Epidermal melanocyte (primary cell): ENCODE measurements around the gene GNA12.
"Not testable (repeated sequence)": the region's sequence is repeated elsewhere in the genome, so short reads cannot be mapped to it uniquely, and the experiment has no call there.

Source experiments
- DNase-seq: peaks from one replicate; pipeline ENCODE4 v3.0.0; 2011; ENCODE audit warnings: low spot score; ENCODE audit not compliant: insufficient read length

Gene GNA12

DNA sequence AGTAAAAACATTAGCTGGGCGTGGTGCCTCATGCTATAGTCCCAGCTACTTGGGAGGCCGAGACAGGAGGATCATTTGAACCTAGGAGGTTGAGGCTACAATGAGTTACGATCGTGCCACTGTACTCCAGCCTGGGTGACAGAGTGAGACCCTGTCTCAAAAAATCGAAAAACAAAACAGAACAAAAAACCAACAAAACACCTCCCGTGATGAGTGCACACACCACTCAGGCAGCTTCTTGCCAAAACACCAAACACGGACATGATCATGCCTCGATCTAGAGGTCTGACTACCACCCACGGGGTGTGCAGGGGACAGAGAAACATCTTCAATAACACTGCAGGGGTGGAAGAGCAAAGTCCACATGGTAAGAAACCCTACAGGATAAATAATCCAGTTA, 111.7 kb downstream of the GNA12 start:
- no peak for DNase-seq

DNA sequence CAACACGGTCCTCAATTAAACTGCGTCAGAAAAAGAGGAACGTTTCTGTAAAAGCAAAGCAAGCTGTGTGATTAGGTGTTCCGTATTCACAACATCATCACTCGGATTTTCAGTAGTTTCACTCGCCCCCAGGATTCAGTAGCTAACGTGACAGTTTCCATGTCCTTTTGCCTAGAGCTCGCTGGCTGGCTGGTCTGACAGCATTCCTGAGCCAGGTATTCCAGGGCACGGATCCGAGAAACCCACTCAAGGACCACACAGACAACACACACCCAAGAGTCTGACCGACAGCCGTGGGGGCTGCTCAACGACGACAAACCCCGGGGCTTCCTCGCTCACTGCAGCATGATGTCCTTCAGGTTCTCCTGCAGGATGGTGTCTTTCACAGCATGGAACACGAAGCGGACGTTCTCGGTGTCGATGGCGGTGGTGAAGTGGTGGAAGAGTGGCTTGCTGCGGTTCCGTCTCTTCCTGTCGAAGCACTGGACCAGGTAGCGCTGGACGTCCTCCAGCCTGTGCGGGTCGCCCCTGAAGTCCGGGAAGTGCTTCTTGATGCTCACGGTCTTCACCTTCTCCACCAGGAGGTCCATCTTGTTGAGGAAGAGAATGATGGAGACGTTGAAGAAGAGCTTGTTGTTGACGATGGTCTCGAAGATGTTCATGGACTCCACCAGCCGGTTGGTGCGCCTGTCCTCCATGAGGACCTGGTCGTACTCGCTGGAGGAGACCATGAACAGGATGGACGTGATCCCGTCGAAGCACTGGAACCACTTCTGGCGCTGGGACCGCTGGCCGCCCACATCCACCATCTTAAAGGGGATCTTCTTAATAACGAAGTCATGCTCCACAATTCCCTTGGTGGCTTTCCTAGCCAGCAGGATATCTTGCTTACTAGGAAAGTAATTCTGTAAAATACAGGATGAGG, 113.0 kb downstream of the GNA12 start:
- no peak for DNase-seq

DNA sequence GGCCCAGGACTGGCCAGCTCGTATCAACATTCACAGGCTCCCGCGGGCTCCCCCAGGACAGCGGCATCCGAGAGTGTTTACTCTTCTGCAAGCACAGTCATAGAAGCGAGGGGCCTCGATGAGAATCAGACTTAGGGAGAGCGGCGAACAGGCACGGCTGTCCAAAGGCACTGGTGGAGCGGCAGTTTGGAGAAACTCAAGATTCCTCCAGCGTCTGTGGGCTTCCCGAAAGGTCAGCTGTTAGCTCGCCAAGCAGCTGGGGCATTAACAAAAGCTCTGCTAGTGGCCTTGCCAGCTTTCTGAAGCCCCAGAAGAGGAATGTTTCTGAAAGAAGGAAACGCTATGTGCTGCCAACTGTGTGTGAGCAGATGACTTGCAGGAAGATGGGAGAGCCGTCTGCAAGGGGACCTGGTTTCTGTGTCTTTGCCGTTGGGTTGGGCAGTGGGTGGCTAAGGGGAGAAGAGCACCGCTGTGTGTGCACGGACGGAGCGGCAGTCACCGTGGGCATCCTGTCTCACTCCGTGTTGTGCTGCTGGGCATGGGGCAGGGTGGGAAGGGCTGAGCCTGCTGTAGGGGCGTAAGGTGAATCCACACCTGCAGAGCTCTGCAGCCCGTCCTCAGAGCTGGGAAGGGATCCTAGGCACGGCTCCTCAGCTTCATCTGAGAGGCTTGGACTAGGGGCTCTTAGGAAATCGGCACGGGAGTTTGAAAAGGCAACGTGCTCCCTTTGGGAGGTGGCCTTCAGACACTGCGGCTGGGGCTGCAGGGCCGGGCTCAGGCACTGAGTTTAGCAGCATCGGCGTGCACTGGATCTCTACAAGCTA, 114.0 kb downstream of the GNA12 start:
- no peak for DNase-seq

DNA sequence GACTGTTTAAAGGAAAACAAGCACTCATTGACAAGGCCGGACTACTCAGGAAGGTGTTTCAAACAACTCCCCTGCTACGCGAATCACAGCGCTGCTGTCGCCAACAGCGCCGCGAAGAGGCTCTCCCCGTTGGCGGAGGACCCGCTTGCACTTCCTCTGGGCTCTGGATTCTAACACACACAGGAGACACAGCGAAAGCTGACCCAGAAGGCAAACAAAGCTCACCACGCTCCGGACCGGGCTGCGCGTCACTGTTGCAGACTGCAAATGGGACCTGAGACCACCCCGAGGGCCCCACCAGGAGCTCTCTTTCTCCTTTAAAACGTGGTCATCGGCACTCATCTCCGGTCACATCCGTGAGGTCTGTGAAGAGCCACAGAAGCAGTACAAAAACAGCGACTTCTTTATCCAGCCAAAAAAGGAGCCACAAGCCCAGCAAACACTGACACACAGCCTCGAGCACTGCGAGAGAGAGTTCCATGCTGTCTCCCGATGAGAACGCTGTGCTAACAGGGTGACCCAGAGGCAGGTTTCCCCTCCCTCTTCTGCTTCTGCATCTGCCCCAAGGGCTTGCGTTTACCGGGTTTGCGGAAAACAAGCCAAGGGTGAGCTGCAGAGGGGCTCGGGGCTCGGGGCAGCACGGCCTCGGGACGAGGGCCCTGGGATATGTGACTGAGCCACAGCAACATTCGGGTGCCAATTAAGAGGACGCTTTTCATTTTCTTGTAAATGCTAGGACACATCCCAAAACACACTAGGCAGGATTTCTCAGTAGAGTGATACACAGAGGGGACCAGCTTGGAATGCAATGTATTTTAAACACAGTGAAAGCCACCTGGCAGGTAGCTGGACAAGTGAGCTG, 114.8 kb downstream of the GNA12 start:
- DNase-seq: no peak

DNA sequence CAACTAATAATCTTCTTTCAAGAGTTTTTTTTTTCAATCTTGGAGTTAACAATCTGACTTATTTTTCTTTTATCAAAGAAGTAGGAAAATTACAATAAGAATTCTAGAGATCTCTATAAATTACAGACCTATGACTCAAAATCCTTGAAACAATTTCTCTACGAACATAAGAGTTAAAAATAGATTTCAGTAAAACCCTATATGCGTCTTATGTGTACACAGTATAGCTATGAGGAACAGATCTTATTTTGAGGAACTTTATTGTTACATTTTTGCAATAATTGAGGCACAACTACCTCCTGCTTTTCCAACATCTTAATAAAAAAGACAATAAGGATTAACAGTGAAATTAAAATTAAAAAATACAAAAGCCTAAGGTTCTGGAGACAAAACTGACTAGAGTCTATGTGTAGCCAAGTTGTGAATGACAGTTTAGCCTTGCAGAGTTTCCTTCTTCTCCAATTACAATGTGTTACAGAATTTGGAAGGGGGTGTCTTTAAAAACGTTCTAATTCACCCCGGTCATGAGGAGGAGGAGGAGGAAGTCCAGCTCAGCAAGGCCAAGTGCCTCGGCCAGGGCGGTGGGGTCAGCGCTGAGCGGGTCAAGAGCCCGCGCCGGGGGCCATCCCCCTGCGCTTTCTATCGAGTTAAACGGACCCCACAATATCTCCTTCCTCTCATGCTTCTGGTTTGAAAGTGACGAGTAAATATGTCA, 115.6 kb downstream of the GNA12 start:
- no peak for DNase-seq

DNA sequence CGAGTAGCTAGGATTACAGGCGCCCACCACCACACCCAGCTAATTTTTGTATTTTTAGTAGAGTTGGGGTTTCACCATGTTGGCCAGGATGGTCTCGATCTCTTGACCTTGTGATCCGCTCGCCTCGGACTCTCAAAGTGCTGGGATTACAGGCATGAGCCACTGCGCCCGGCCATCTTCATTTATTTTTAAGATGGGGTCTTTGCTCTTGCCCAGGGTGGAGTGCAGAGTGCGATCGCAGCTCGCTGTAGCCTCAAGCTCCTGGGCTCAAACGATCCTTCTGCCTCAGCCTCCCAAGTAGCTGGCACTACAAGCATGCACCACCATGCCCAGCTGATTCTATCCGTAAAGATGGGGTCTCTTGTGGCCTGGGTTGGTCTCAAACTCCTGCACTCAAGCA, 116.9 kb downstream of the GNA12 start:
- not testable (repeated sequence) for DNase-seq

DNA sequence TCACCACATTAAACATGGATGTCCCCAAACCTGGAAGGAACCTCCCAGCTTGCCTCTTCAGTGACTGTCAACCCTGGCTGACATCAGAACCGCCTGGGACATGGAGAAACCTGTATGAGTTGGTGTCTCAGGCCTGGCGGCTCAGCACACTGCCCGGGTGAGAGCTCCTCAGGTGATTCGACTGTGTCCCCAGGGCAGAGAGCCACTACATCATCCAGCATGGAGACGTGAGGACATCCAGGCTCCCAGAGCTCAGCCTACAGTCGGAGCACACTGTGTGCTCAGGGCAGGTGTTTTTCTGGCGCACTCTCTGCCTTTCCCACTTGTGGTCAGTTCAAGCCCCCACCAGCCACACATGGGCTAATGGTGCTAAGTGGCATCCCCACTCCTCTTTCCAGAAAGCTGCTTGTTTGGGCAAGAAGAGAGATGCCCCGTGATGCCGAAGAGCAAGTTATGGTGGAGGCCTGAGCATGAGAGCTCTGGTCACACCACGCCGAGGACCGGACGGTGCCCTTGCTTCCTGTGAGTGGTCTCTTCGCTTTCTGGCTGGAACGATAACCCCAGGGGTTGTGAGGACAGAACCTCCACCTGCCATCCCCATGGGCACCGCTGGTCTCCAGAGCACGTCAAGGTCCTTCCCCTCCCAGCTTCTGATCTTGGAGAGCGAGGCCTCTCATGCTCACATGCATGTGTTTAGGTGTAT, 117.6 kb downstream of the GNA12 start:
- no peak for DNase-seq

DNA sequence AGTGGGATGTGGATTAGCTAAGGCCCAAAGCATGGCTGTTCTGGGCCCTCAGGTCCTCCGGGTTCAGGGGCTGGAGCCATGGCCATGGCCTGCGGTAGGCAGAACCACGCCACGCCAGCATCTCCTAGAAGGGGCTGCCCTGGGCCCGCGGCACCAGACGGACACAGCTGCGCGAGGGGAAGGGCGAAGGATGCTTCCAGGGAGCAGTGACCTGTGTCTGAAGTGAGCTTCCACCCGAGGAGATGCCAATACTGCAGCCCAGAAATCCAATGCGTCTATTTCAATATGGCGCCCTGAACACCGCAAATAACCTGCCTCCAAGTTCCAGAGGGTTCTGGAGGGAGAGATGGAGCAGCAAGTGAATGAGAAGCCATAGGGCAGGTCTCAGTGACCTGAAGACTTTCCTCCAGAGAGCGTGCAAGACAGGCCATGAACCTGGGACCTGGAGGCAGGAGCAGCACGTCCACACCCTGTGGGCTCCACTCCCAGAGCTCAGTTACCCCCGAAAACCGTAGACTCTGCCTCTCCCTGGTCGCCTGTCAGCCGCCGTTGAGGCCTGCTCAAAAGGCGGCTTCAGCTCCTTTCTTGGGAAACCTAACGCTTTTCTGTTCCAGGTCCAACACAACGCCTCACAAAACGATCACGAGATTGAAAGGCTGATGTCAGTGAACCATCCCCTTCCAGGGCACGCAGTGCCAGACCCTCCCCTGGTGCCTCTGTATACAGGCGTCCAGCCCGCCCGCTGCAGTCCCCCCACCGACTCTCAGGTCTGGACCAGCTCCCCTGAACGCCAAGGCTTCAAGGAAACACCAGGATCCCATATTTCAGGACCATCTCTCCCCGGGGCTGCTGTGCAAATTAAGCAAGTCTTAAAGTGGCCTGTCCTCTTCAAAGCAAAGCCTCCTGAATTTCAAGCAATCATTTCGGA, 118.7 kb downstream of the GNA12 start:
- no peak for DNase-seq

DNA sequence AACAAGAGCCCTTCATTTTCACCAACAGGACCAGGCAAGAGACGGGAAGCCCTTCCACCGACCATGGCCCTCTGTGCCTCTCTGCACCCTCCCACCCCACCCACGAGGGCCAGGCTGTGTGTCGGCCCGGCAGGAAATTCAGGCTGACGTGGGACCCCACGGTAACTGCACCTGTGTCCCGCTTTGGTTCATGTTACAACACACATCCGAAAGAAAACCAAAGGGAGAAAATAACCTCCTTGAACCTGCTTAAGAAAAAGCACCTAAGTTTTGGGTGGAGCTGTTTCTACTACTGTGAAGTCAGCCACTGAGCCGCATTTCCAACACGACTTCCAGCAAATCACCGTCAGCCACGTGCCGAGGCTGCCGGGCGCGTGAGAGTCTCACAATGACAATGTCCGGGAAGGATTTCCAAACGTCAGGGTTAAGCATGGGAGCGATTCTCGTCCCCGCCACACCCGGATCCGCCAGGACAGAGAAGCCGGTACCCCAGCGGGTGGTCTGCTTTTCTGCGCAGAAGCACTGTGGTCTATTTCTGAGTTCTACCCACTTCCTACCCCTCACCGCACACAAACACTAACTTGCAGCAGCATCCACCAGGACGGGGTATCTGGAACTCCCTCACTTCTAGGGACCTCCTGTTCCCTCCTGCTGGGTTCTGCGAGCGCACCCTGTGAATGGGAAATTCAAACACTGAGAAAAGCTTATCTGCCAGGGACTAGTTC, 119.5 kb downstream of the GNA12 start:
- no peak for DNase-seq

DNA sequence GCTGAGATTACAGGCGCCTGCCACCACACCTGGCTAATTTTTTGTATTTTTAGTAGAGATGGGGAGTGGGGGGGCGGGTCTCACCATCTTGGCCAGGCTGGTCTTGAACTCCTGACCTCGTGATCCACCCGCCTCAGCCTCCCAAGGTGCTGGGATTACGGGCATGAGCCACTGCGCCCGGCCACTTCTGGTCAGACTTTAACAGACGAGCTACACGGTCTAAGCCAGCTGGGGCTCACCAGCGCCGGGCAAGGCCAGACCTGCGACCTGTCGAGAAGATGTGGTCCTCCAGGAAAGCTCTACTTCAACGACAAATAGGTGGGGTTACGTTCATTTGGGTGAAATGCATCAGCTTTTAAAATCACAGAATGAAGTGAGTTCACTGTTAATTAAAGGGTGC, 120.1 kb downstream of the GNA12 start:
- DNase-seq: not testable (repeated sequence)

DNA sequence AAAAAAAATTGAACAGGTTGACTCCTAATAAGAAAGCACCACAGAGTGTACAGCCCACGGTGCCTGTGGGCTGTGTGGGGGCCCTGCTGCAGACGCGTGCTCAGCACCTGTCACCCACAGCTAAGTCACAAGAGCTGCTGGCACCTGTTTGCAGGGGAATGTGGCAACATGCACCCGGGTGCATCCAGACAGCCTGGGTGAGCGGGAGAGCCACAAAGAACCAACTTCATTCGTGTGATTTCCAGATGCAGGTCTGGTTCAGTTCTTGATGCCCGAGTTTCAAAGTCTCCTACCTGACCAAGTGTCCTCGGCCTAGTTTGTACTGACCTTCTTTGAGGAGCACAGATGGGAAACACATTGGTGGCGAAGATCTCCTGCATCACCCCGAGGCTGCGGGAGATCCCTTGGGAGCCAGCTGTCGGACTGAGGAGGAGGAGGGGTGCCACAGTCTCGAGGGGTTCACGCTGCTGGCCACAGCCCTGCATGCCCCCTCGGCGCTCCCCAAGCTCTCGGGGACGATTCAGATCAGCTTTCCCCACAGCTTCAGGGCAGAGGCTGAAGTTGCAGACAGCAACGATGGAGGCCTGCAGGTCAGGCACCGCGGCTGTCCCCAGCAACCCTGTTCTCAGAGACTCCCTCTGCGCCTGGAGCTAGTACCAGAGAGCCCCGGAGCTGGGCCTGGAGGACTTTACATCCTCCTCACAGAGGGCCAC, 120.8 kb downstream of the GNA12 start:
- no peak for DNase-seq

DNA sequence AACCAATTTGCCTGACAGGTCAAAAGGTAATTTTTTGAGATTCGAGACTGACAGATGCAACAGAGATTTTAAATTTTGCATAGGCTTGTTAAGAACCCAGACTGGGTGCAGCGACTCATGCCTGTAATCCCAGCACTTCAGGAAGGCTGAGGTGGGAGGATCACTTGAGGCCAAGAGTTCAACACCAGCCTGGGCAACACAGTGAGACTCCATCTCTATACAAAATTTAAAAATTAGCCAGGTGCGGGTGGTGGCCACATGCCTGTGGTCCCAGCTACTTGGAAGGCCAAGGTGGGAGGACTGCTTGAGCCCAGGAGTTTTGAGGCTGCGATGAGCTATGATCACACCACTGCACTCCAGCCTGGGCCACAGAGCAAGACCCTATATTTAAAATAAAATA, 121.5 kb downstream of the GNA12 start:
- DNase-seq: no peak

DNA sequence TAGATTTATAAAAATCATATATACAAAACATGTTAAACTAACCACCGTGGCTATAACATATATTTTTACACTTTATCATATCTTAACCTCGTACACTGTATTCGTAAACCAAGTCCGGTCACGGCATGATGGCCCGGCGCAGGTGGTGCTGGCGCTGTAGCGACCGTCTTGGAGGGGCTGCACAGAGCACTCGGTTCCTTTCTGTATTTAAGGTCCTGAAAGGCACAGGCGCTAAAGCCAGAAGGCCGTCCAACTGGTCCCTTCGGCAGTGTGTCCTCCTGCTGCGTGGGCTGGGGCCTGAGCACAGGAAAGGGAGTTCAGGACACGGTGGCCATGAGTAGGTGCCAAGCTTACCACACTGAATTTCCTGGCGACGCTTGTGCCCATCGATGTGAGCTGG, 122.3 kb downstream of the GNA12 start:
- DNase-seq: no peak

DNA sequence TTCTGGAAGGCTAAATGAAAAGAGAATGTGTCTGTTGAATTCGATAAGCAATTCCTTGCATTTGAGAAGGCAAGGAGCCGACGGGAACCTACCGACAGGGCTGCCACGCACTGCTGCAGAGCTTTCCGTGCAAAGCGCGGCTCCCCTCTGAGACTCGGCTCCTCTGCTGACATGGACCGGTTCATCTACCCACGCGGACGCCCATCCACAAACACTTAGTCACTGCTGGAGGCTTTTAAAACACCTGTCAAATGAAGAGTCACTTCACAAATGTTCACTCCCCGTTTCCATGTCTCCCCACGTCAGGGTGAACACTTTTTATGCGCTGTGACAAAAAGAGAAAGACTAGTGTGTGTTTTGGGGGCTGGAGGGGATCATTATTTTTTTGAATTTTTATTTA, 124.1 kb downstream of the GNA12 start:
- DNase-seq: no peak

DNA sequence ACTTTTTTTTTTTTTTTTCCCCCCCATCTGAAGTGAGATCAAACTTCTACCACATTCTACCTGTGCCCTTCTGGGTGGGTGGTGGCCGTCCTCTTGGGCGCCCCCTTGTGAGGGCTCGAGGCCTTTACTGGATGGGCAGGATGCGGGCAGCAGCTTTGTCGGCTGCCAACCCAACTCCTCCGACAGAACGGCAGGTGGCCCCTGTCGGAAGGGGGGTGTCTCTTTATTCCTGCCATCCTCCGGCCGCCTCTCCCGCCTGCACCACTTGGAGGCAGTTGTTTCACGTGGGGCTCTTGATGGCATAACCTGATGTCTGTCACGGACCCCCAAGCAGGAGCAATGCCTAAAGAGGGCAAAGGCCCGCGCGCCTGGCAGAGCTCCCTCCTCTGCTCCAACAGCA, 125.1 kb downstream of the GNA12 start:
- DNase-seq: no peak

DNA sequence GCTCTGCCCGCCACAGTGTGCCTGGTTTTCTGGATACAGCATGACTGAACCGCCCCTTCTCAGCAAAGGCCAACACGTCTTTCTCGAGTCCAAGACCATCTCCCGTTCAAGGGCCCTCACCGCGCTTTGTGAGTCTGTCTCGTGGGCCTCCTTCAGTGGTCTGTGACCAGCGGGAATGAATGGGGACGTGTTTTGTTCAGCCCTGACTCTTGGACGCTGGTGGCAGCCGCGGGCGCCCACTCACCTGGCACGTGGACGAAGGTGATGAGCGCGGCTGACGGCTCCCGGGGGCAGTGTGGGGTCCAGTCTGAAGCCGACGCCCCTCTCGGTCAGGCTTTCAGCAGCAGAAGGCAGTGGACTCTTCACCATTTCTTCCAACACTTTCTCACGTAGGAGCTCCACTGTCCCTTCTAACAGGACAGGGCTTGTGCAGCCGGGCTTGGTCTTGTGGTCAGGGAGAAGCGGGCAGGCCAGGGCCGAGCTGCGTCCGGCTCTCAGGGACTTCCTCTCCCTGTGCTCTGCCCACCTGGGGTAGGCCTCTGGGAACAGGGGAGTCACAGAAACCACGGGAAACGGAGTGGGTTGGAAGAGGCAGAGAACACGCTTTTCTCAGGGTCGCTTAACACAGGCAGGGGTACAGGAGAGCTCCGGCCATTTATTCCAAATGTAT, 125.7 kb downstream of the GNA12 start:
- DNase-seq: no peak
